Inflammatory macrophage treated with lipopolysaccharide for 4 hours (primary cell): Measurements from ENCODE around the gene ANKFY1.
"Not testable (repeated sequence)": the region's sequence is repeated elsewhere in the genome, so short reads cannot be mapped to it uniquely, and the experiment has no call there.

Experiments
- DNase-seq: peaks from one replicate; pipeline ENCODE4 v3.0.0-alpha.2; 2020

The ANKFY1 gene

DNA sequence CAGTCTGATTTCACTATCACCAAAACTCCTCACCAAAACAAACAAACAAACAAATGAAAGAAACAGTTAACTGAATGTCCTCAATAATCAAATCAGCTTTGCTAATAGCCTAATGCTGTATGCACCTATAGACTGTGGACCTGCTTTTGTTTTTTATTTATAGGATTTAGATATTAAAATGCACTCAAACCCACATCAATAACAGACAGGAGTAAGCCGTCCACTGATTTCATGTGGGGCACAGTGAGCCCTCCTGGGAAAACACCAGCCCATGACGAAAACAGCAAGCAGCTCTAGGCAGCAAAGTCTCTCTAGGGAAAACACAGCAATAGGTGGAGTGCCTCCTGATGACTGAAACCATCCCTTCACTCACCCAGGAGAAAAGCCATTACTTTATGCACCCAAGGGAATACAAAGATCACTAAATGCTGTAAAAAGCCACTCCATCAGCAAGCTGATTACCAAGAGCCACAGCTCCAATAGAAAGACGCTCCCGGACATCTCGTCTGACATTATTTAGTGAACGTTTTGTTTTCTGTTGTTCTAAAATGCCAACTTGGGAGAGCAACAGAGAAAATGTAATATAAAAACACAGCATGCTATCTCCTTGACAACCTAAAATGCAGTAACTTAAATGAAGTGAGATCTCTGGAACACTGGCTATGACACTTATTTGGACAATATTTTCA lies 47.8 kb downstream of the ANKFY1 start:
- DNase-seq = no peak

- DNase-seq = peak; percentile 89
Observed at GRCh38 chr17:4214157-4214556, 49.6 kb downstream of the ANKFY1 start.

- no peak for DNase-seq
Observed at GRCh38 chr17:4209611-4210010, 54.2 kb downstream of the ANKFY1 start.

DNA sequence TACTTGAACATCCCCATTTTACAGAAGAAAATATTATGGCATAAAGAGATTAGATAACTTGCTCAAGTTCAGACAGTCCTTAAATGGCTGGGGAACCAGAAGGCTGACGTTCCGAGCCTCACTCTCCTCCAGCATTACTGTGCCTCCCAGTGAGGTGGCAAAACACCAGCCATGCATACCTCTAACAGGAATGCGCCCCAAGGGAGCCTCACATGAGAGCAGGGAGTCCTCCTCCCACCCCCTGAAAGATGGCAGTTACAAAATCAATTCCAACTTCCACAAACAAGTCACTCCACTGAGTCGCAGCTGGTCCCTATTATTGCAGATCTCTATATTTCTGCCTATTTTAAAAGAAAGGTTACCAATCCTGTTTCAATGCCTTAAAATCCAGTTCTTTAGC lies 55.5 kb downstream of the ANKFY1 start:
- peak; percentile 16 for DNase-seq

DNA sequence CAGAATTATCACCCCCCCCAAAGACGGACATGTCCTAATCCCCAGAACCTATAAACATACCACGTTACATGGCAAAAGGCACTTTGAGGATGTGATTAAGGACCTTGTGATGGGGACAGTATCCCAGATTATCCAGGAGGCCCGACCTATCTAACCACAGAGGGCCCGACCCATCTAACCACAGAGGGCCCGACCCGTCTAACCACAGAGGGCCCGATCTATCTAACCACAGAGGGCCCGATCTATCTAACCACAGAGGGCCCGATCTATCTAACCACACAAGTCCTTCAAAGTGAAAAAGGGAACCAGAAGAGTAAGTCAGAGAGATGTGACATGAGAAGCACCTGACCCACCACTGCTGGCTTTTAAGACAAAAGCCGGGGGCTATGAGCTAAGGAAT lies 56.8 kb downstream of the ANKFY1 start:
- DNase-seq = peak; percentile 60

DNA sequence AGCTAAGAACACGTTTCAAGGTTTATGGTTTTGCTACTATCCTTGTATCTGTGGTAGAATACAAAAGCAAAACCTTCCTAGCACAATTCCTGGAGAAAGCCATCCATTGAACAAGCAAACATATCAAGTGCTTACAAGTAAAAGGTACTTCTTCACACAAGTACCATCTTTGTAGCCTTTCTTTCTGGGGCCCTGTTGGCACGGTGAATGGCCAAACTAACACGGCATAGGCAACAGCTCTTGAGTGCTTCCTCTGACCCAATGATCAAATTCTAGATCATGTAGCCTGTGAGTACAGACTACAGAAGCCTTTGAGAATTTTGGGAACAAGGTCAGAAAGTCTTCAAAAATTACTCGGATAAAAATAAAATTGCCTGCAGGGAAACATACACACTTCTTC lies 57.9 kb downstream of the ANKFY1 start:
- no peak for DNase-seq

GRCh38 chr17:4204710-4205173 lies 59.0 kb downstream of the ANKFY1 start:
- no peak for DNase-seq

GRCh38 chr17:4204190-4204589 lies 59.6 kb downstream of the ANKFY1 start:
- DNase-seq = no peak

DNA sequence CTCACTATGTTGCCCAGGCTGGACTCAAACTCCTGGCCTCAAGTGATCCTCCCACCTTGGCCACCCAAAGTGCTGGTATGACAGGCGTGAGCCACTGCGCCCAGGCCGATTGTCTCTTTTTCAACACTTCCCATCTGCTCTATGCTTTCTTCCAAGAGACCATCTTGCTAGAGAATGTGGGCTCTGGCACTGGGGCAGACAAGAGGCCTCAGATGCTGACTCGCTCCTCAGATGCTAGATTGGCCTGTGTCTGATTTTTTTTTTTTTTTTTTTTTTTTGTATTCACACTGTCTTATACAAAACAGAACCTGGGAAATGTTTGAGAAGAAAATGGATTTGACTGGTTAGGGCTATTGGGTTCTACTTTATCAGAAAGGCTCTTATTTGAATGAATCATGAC lies 62.6 kb downstream of the ANKFY1 start:
- no peak for DNase-seq

- peak; percentile 41 for DNase-seq
Observed at GRCh38 chr17:4199818-4200402, 63.9 kb downstream of the ANKFY1 start.

DNA sequence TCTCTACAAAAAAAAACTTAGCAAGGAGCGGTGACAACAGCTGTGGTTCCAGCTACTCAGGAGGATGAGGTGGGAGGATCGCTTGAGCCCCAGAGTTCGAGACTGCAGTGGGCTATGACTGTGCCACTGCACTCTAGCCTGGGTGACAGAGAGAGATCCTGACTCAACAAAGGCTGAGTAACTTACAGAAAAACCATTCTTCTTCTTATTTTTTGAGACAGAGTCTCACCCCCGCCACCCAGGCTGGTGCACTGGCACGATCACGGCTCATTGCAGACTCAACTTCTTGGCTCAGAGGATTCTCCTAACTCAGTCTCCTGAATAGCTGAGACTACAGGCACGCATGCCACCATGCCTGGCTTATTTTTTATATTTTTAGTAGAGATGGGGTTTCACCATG lies 64.8 kb downstream of the ANKFY1 start:
- DNase-seq = no peak

DNA sequence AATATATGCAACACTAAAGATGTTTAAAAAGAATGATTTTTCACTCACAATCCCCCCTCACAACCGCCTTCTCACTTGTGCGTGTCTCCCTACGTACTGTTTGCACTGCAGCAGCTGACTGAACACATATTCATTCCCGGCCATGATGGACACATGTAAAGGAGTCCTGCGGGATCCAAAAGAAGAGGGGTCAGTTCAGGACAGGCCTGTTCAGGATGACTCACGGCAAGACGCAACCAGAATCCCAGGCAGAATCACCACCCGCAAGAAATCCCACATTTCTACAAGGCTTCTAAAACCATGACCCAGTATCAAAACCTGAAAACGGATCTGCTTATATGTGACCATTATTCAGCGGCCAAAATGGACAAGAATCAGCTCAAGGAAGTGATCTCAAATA lies 68.5 kb downstream of the ANKFY1 start:
- no peak for DNase-seq

DNA sequence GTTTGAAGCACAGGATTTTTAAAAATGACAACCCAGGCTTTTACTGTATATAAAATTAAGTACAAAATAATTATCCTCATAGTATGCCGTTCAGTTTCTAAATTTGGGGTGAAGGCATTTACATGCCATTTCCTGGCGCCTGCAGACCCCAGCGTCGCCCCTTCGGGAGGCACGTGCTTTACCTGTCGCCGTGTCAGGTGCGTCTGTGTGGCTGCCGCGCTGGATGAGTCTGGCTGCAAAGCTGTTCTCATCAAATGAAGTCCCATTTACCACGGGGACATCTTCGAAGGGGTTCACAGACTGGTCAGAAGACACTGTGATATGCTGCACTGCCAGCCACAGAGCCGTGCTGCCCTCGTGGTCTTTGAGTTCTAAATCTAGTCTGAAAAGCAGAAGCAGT lies 69.0 kb downstream of the ANKFY1 start:
- no peak for DNase-seq

DNA sequence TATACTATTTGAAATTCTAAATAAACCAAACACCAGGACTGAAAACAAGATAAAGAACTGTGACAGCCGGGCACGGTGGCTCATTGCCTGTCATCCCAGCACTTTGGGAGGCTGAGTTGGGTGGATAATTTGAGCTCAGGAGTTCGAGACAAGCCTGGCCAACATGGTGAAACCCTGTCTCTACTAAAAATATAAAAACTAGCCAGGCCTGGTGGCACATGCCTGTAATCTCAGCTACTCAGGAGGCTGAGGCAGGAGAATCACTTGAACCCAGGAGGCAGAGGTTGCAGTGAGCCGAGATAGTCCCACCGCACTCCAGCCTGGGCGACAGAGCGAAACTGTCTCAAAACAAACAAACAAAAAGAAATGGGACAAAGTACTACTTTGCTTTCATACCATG lies 73.0 kb downstream of the ANKFY1 start:
- not testable (repeated sequence) for DNase-seq

GRCh38 chr17:4189280-4189679 lies 74.5 kb downstream of the ANKFY1 start:
- no peak for DNase-seq

GRCh38 chr17:4188076-4188475 lies 75.7 kb downstream of the ANKFY1 start:
- no peak for DNase-seq

DNA sequence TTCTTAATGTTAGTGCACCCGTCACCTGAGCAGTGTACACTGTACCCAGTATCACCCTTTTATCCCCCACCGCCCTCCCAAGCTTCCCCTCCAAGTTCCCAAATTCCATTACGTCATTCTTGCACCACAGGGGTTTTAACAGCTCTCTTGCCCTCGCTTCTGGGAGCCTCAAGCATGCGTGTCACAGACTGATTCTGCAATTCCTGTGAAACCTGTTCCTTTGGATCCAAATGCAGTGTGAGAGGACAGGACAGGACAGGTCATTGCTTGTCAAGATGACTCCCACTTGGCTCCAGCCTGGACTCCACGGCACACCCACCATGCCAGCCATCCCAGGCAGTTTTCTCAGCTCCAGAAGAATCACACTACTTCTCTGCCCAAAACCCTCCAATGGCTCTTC lies 76.7 kb downstream of the ANKFY1 start:
- DNase-seq = peak; percentile 21

GRCh38 chr17:4186357-4186881 lies 77.4 kb downstream of the ANKFY1 start:
- no peak for DNase-seq

DNA sequence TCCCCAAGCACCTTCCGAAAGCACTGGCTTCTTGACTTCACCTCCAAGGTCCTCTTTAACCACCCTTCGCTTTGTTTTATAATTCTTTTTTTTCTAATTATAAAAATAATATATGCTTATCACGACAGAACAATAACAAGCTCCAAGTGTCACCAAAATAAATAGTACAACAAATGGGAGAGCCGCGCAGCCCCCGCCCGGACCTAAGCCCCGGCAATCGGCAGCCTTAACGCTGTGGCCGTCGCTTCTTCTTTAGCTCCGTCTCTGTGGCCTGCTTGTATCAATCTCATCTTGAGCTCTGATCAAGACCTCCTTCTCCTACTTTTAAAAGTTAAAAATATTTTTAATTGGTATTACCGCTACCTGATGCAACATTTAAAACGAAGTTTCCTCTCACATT lies 78.1 kb downstream of the ANKFY1 start:
- no peak for DNase-seq

GRCh38 chr17:4184811-4185210 lies 79.0 kb downstream of the ANKFY1 start:
- DNase-seq = no peak

DNA sequence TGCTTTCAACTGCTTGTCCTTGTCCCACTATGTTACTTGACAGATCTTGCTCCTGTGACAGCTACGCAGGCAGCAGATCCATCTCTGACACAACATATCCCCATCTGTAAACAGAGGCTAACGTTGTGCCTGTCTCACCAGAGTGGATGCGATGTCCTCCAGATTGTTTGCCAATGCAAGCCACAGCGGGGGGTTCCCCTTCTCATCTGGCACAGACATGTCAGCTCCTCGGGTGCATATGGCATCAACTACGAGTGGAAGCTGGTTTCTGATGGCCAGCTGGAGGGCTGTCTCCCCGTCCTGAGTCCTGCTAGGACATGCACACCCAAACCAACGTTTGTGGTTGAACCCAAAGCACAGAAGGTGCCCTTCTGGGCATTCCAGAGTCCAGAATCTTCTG lies 81.7 kb downstream of the ANKFY1 start:
- no peak for DNase-seq

GRCh38 chr17:4180791-4181190 lies 83.0 kb downstream of the ANKFY1 start:
- no peak for DNase-seq

GRCh38 chr17:4179071-4179470 lies 84.7 kb downstream of the ANKFY1 start:
- DNase-seq = peak; percentile 16

GRCh38 chr17:4178651-4179050 lies 85.1 kb downstream of the ANKFY1 start:
- no peak for DNase-seq

DNA sequence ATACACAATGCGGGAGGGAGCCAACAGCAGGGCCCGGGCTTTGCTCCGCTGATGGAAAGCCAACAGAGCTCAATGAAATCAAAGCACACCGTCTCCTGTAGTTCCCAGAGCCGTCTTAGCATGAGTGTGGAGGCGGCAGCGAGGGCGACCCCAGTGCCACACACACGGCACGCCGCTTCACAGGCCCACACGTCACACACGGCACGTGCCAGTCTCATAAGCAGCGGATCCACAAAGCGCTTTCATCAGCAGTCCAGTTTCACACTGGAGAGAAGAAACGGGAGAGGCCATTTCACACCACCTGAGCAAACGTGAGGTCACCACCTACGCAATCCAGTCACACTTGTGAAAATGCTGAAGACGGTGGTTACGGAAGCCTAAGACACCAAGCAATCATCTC lies 86.0 kb downstream of the ANKFY1 start:
- no peak for DNase-seq
